ENCODE measurements around the gene NEDD4. TPM values are rescaled to one million over a fixed set of nuclear protein-coding genes. Genes with fewer than 3 reads are reported as not detected.

NEDD4 gene
- total RNA-seq, 4 donors from 2014 or later: 16.7 to 40.4 (median 29.4) TPM

GRCh38 chr15:55907797-55908196 is 85.6 kb downstream of the NEDD4 start:
- TF ChIP-seq CTCF (IDR thresholded peaks at IDR 0.05): no peak
- DNase-seq (ENCODE audit: low spot score in 2 of 2): no peak
- H3K4me3 ChIP-seq (ENCODE audit: low read depth, poor library complexity, severe bottlenecking): no peak overlapping the region
- 52 to 62% methylated on average over 4 of the region's 4 CpGs for WGBS, 2 donors
- intact Hi-C loops (cut with DNase I; ENCODE audit: low total_unique reads): no loop called here

GRCh38 chr15:55902981-55903380 is 90.4 kb downstream of the NEDD4 start:
- no peak overlapping the region for H3K4me3 ChIP-seq (ENCODE audit: low read depth, poor library complexity, severe bottlenecking)
- intact Hi-C loops (cut with DNase I; ENCODE audit: low total_unique reads): no loop called here
- TF ChIP-seq POLR2A (IDR thresholded peaks at IDR 0.05) (no peak), CTCF (IDR thresholded peaks at IDR 0.05) (no peak)
- DNase-seq (ENCODE audit: low spot score in 2 of 2): no peak
- WGBS, 2 donors: 91 to 97% methylated on average over 4 of the region's 4 CpGs

- intact Hi-C loops (cut with DNase I; ENCODE audit: low total_unique reads): no loop called here
- WGBS, 2 donors: 91 to 93% methylated on average over 3 of the region's 3 CpGs
- no peak overlapping the region for H3K4me3 ChIP-seq (ENCODE audit: low read depth, poor library complexity, severe bottlenecking)
- DNase-seq (ENCODE audit: low spot score in 2 of 2): no peak
- TF ChIP-seq CTCF (IDR thresholded peaks at IDR 0.05) (no peak), POLR2A (IDR thresholded peaks at IDR 0.05) (no peak)
Observed at GRCh38 chr15:55900019-55900418, 93.4 kb downstream of the NEDD4 start.

GRCh38 chr15:55899537-55899936 is 93.9 kb downstream of the NEDD4 start:
- DNase-seq (ENCODE audit: low spot score in 2 of 2): no peak
- intact Hi-C loops (cut with DNase I; ENCODE audit: low total_unique reads): no loop called here
- 90 to 100% methylated on average over 1 of the region's 1 CpG for WGBS, 2 donors
- H3K4me3 ChIP-seq (ENCODE audit: low read depth, poor library complexity, severe bottlenecking): no peak overlapping the region
- TF ChIP-seq CTCF (IDR thresholded peaks at IDR 0.05) (no peak), POLR2A (IDR thresholded peaks at IDR 0.05) (no peak)

GRCh38 chr15:55897560-55898336 is 95.7 kb downstream of the NEDD4 start:
- TF ChIP-seq CTCF (IDR thresholded peaks at IDR 0.05) (peak in 1 of 3 donors; percentile 46), POLR2A (IDR thresholded peaks at IDR 0.05) (no peak)
- peak in 1 of 2 donors; percentile 25 for DNase-seq (ENCODE audit: low spot score in 2 of 2)

More at GRCh38 chr15:55897560-55898336, 95.7 kb downstream of the NEDD4 start:
- H3K4me3 ChIP-seq (ENCODE audit: low read depth, poor library complexity, severe bottlenecking): no peak overlapping the region
- WGBS, 2 donors: 35 to 40% methylated on average over 6 of the region's 6 CpGs
- intact Hi-C loops (cut with DNase I; ENCODE audit: low total_unique reads): no loop called here

Data from lower leg skin (tissue), 4 donors.